IgD-negative memory B cell (primary cell): Measurements from ENCODE around the gene SH3YL1. TPM values are rescaled to one million over a fixed set of nuclear protein-coding genes. Genes with fewer than 3 reads are reported as not detected.

Experiments used
- H3K27ac Mint-ChIP-seq, 3 donors: one replicate each; pipeline ENCODE4 v1.8.0; 2020 to 2022; ENCODE audit warnings: mild to moderate bottlenecking in 3 of 3, mixed read lengths in 3 of 3, moderate library complexity in 1 of 3
- H3K27me3 Mint-ChIP-seq: one replicate; pipeline ENCODE4 v1.8.0; 2021; ENCODE audit warnings: mixed read lengths
- H3K36me3 Mint-ChIP-seq: one replicate; pipeline ENCODE4 v1.8.0; 2020; ENCODE audit warnings: mild to moderate bottlenecking, mixed read lengths
- H3K4me1 Mint-ChIP-seq, 3 donors: one replicate each; pipeline ENCODE4 v1.8.0; 2020 to 2022; ENCODE audit warnings: mixed read lengths in 3 of 3, mild to moderate bottlenecking in 1 of 3
- H3K4me3 Mint-ChIP-seq, 4 donors: one replicate each; pipeline ENCODE4 v1.8.0; 2020 to 2022; ENCODE audit warnings: mild to moderate bottlenecking in 4 of 4, mixed read lengths in 4 of 4, moderate library complexity in 3 of 4
- H3K9me3 Mint-ChIP-seq, 3 donors: one replicate each; pipeline ENCODE4 v1.8.0; 2020 to 2021; ENCODE audit warnings: mixed read lengths in 3 of 3, mild to moderate bottlenecking in 1 of 3
- polyA plus RNA-seq: library from polyadenylated mRNA; unstranded; fragments of 300-500 nt; fragmentation: Illumina TruSeq; gene quantifications from one replicate; pipeline ENCODE4 v1.2.3, GENCODE V29; 2021

Gene SH3YL1
- polyA plus RNA-seq, 1 donor from 2014 or later, result 18.8 TPM

- Mint-ChIP-seq H3K9me3 (no peaks in the 10 kb centered on the region), H3K27ac (no peak overlapping the region), H3K4me1 (no peaks in the 10 kb centered on the region), H3K4me3 (no peak overlapping the region), H3K36me3 (peaks cover 21% of the 10 kb centered on the region), H3K27me3 (no peaks in the 10 kb centered on the region)
These were observed 32.2 kb downstream of the SH3YL1 start for GRCh38 chr2:231521-232185.

GRCh38 chr2:228518-229278, 35.1 kb downstream of the SH3YL1 start:
- Mint-ChIP-seq H3K27me3 (no peaks in the 10 kb centered on the region), H3K4me3 (no peak overlapping the region), H3K9me3 (no peaks in the 10 kb centered on the region), H3K36me3 (peaks cover 21% of the 10 kb centered on the region), H3K27ac (no peak overlapping the region), H3K4me1 (no peaks in the 10 kb centered on the region)

- H3K27ac Mint-ChIP-seq, result no peak overlapping the region
- no peak overlapping the region for H3K4me3 Mint-ChIP-seq
- H3K9me3 Mint-ChIP-seq, result no peaks in the 10 kb centered on the region
- peaks cover 23% of the 10 kb centered on the region for H3K36me3 Mint-ChIP-seq
- no peaks in the 10 kb centered on the region for H3K27me3 Mint-ChIP-seq
- H3K4me1 Mint-ChIP-seq, result no peaks in the 10 kb centered on the region
These were observed 35.7 kb downstream of the SH3YL1 start for GRCh38 chr2:228115-228514.

GRCh38 chr2:223971-224760, 39.7 kb downstream of the SH3YL1 start:
- no peaks in the 10 kb centered on the region for H3K9me3 Mint-ChIP-seq

GRCh38 chr2:223451-223850, 40.4 kb downstream of the SH3YL1 start:
- Mint-ChIP-seq H3K9me3 (no peaks in the 10 kb centered on the region), H3K36me3 (peaks cover 14% of the 10 kb centered on the region), H3K4me1 (no peaks in the 10 kb centered on the region), H3K27me3 (no peaks in the 10 kb centered on the region), H3K27ac (no peak overlapping the region), H3K4me3 (no peak overlapping the region)

More at GRCh38 chr2:223971-224760, 39.7 kb downstream of the SH3YL1 start:
- H3K27ac Mint-ChIP-seq, result no peak overlapping the region
- H3K27me3 Mint-ChIP-seq, result no peaks in the 10 kb centered on the region
- H3K36me3 Mint-ChIP-seq, result peaks cover 19% of the 10 kb centered on the region
- H3K4me3 Mint-ChIP-seq, result no peak overlapping the region
- H3K4me1 Mint-ChIP-seq, result no peaks in the 10 kb centered on the region

GRCh38 chr2:216068-216467, 47.8 kb downstream of the SH3YL1 start:
- Mint-ChIP-seq H3K27ac (no peak overlapping the region), H3K9me3 (peaks cover 0 to 5% (median 4%) of the 10 kb centered on the region in 3 donors), H3K4me3 (no peak overlapping the region), H3K27me3 (peaks cover 5% of the 10 kb centered on the region), H3K4me1 (no peaks in the 10 kb centered on the region), H3K36me3 (peaks cover 4% of the 10 kb centered on the region)

GRCh38 chr2:213932-214693, 49.7 kb downstream of the SH3YL1 start:
- no peak overlapping the region for H3K27ac Mint-ChIP-seq
- no peak overlapping the region for H3K4me3 Mint-ChIP-seq
- H3K4me1 Mint-ChIP-seq, result no peaks in the 10 kb centered on the region
- H3K9me3 Mint-ChIP-seq, result peaks cover 0 to 5% (median 4%) of the 10 kb centered on the region in 3 donors
- H3K36me3 Mint-ChIP-seq, result peaks cover 4% of the 10 kb centered on the region
- peaks cover 10% of the 10 kb centered on the region for H3K27me3 Mint-ChIP-seq

- Mint-ChIP-seq H3K9me3 (peaks cover 0 to 5% (median 4%) of the 10 kb centered on the region in 3 donors), H3K27ac (no peak overlapping the region), H3K4me1 (no peaks in the 10 kb centered on the region), H3K27me3 (peaks cover 10% of the 10 kb centered on the region), H3K36me3 (peaks cover 2% of the 10 kb centered on the region), H3K4me3 (no peak overlapping the region)
These were observed 52.2 kb downstream of the SH3YL1 start for GRCh38 chr2:211486-212184.

- Mint-ChIP-seq H3K9me3 (peaks cover 0 to 5% (median 4%) of the 10 kb centered on the region in 3 donors), H3K27me3 (peaks cover 10% of the 10 kb centered on the region), H3K4me3 (no peak overlapping the region), H3K27ac (no peak overlapping the region), H3K4me1 (no peaks in the 10 kb centered on the region), H3K36me3 (no peaks in the 10 kb centered on the region)
These were observed 53.2 kb downstream of the SH3YL1 start for GRCh38 chr2:210660-211059.

- no peaks in the 10 kb centered on the region for H3K36me3 Mint-ChIP-seq
- H3K9me3 Mint-ChIP-seq, result peaks cover 0 to 5% (median 4%) of the 10 kb centered on the region in 3 donors
- peaks cover 10% of the 10 kb centered on the region for H3K27me3 Mint-ChIP-seq
- no peak overlapping the region for H3K4me3 Mint-ChIP-seq
- H3K4me1 Mint-ChIP-seq, result no peaks in the 10 kb centered on the region
- H3K27ac Mint-ChIP-seq, result no peak overlapping the region
These were observed 54.4 kb downstream of the SH3YL1 start for GRCh38 chr2:209470-209869.

GRCh38 chr2:208335-208734, 55.5 kb downstream of the SH3YL1 start:
- peaks cover 0 to 7% (median 5%) of the 10 kb centered on the region in 3 donors for H3K9me3 Mint-ChIP-seq
- no peaks in the 10 kb centered on the region for H3K4me1 Mint-ChIP-seq
- no peaks in the 10 kb centered on the region for H3K36me3 Mint-ChIP-seq
- peaks cover 11% of the 10 kb centered on the region for H3K27me3 Mint-ChIP-seq
- H3K27ac Mint-ChIP-seq, result no peak overlapping the region
- no peak overlapping the region for H3K4me3 Mint-ChIP-seq

- no peaks in the 10 kb centered on the region for H3K4me1 Mint-ChIP-seq
- peaks cover 19% of the 10 kb centered on the region for H3K27me3 Mint-ChIP-seq
- no peaks in the 10 kb centered on the region for H3K36me3 Mint-ChIP-seq
- H3K9me3 Mint-ChIP-seq, result peaks cover 0 to 3% (median 0%) of the 10 kb centered on the region in 3 donors
- H3K27ac Mint-ChIP-seq, result no peak overlapping the region
- no peak overlapping the region for H3K4me3 Mint-ChIP-seq
These were observed 59.8 kb downstream of the SH3YL1 start for GRCh38 chr2:203984-204383.

GRCh38 chr2:203401-203800, 60.4 kb downstream of the SH3YL1 start:
- Mint-ChIP-seq H3K36me3 (no peaks in the 10 kb centered on the region), H3K27me3 (peaks cover 19% of the 10 kb centered on the region), H3K27ac (no peak overlapping the region), H3K4me3 (no peak overlapping the region), H3K9me3 (peaks cover 0 to 3% (median 0%) of the 10 kb centered on the region in 3 donors), H3K4me1 (no peaks in the 10 kb centered on the region)

GRCh38 chr2:202945-203344, 60.9 kb downstream of the SH3YL1 start:
- H3K27ac Mint-ChIP-seq, result no peak overlapping the region
- H3K36me3 Mint-ChIP-seq, result no peaks in the 10 kb centered on the region
- peaks cover 0 to 3% (median 0%) of the 10 kb centered on the region in 3 donors for H3K9me3 Mint-ChIP-seq
- H3K4me3 Mint-ChIP-seq, result no peak overlapping the region
- H3K27me3 Mint-ChIP-seq, result peaks cover 19% of the 10 kb centered on the region
- no peaks in the 10 kb centered on the region for H3K4me1 Mint-ChIP-seq
